HG03066 (cell line): ENCODE data around the gene SIRT1.
"Not testable (repeated sequence)": the region's sequence is repeated elsewhere in the genome, so short reads cannot be mapped to it uniquely, and the experiment has no call there.

Source experiments
- ATAC-seq: cut with Tn5 transposase; IDR thresholded peaks from one replicate; pipeline ENCODE4 v1.9.1; 2021; ENCODE audit warnings: low read depth; ENCODE audit not compliant: unreplicated experiment

The SIRT1 gene

DNA sequence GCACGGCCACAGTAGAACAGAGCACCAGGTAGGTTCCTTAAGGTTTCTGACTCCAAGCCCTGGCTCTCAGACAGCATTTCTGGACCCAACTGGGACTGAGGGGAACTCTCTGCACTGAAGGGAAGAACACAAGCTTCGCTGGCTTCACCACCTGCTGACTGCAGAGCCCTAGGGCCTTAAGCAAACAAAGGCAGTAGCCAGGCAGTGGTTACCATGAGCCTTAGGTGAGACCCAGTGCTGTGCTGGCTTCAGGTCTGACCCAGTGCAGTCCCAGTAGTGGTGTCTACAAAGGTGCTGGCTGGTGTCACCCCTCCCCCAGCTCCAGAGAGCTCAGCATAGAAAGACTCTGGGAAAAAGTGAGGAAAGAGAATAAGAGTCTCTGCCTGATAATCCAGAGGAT is 59.5 kb downstream of the SIRT1 start:
- ATAC-seq, result no peak

DNA sequence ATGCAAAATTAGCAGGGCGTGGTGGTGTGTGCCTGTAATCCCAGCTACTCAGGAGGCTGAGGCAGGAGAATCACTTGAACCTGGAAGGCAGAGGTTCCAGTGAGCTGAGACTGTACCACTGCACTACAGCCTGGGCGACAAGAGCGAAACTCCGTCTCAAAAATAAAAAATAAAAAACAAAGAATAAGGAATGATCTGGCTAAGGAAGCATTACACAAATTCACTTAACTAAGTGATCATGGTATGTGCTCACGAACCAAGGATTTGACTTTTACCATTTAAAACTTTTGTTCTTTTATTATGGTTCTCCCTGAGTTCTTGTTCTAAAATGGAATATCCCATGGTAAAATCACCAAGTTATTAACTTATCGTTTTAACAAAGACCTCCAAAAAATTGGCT is 71.2 kb downstream of the SIRT1 start:
- ATAC-seq, result no peak

DNA sequence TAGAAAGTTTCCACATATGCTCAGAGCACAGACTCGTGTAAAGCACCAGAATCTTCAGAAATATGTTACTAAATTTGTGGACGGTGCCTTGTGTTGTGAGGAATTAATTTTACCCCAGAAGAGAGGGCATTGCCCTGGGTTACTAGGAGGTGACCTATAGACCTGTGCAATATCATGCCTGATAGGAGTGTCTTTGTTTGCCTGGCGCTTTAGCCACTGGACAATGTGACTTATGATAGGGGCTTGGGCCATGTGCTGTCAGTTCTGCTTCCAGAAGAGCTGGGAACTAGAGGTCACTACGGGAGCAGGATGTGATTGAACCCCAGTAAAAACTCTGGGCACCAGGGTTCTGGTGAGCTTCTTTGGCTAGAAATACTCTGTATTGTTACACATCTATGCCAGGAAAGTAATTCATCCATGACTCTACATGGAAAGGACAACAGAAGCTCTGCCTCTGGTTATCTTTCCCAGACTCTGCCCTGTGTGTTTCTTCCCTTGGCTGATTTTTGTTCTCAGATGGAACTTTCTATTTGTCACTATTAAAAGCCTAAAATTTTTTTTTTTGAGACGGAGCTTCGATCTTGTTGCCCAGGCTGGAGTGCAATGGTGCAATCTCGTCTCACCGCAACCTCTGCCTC is 75.5 kb downstream of the SIRT1 start:
- ATAC-seq, result no peak

DNA sequence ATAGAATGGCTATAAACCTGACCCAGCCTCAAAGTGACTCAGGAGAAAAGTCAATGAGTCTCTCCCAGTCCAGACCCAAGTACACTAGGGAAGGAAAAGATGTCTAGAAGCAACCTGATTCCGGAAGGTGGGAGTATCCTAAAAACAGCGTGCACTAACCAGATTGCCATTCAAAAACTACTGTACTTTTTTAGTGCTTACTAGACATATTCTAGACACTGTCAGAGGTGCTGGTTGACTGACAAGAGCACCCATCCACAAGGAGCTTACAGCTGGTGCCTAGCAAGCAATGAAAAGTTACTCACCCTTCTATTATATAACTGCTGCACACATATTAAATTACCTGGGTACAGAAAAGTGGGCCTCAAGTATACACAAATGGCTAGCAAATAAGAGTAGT is 81.0 kb downstream of the SIRT1 start:
- no peak for ATAC-seq

DNA sequence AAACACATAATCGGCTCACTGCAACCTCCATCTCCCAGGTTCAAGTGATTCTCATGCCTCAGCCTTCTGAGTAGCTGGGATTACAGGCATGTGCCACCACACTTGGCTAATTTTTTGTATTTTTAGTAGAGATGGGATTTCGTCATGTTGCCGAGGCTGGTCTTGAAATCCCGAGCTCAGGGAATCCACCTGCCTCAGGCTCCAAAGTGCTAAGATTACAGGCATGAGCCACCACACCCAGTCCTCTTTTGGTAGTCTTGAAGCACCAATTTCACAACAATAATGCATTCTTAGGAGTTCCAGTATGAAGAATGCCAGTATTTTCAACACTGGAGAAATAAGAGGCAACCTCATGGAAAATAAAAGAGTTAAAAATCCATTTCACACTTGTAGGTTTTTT is 81.6 kb downstream of the SIRT1 start:
- ATAC-seq, result not testable (repeated sequence)
